ENCODE measurements around the gene DYRK2.

GRCh38 chr12:67689385-67689784 is 40.8 kb downstream of the DYRK2 start:
- TF ChIP-seq, protein P1, sequence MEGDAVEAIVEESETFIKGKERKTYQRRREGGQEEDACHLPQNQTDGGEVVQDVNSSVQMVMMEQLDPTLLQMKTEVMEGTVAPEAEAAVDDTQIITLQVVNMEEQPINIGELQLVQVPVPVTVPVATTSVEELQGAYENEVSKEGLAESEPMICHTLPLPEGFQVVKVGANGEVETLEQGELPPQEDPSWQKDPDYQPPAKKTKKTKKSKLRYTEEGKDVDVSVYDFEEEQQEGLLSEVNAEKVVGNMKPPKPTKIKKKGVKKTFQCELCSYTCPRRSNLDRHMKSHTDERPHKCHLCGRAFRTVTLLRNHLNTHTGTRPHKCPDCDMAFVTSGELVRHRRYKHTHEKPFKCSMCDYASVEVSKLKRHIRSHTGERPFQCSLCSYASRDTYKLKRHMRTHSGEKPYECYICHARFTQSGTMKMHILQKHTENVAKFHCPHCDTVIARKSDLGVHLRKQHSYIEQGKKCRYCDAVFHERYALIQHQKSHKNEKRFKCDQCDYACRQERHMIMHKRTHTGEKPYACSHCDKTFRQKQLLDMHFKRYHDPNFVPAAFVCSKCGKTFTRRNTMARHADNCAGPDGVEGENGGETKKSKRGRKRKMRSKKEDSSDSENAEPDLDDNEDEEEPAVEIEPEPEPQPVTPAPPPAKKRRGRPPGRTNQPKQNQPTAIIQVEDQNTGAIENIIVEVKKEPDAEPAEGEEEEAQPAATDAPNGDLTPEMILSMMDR (IDR thresholded peaks at IDR 0.05): no peak
- TF ChIP-seq POLR2A (IDR thresholded peaks at IDR 0.05): no peak
